Activated CD8-positive, alpha-beta T cell treated with anti-CD3 and anti-CD28 coated beads, Interleukin-2, amount 10 ng/mL, durations not matched to agents 7 days and 5 days (primary cell): ENCODE results near the gene RELT. TPM values are rescaled to one million over a fixed set of nuclear protein-coding genes. Genes with fewer than 3 reads are reported as not detected.

Experiments
- ATAC-seq: fragments of 150-1000 bp; cut with Tn5 transposase; one replicate; pipeline ENCODE4 v1.10.0; 2021; ENCODE audit warnings: moderate library complexity
- CTCF ChIA-PET: fragments of 350-600 bp; sonication (Branson Sonifier 250); formaldehyde crosslinking; loops from one replicate; lab custom pipeline; 2021; ENCODE audit warnings: antibody characterized with exemption; lab: Charles Lee
- POLR2A ChIA-PET: fragments of 350-600 bp; sonication (Branson Sonifier 250); formaldehyde crosslinking; loops from one replicate; lab custom pipeline; 2021; ENCODE audit warnings: antibody characterized with exemption; lab: Charles Lee
- DNase-seq: peaks from one replicate; pipeline ENCODE4 v3.0.0-alpha.2; 2020
- H3K27ac Mint-ChIP-seq: one replicate; pipeline ENCODE4 v1.8.0; 2021; ENCODE audit warnings: mild to moderate bottlenecking, mixed read lengths
- H3K27me3 Mint-ChIP-seq: one replicate; pipeline ENCODE4 v1.8.0; 2021; ENCODE audit warnings: low read depth, mixed read lengths
- H3K36me3 Mint-ChIP-seq: one replicate; pipeline ENCODE4 v1.8.0; 2021; ENCODE audit warnings: low read depth, mixed read lengths
- H3K4me1 Mint-ChIP-seq: one replicate; pipeline ENCODE4 v1.8.0; 2021; ENCODE audit warnings: low read depth, mixed read lengths
- H3K4me3 Mint-ChIP-seq: one replicate; pipeline ENCODE4 v1.8.0; 2021; ENCODE audit warnings: mild to moderate bottlenecking, mixed read lengths
- H3K9me3 Mint-ChIP-seq: one replicate; pipeline ENCODE4 v1.8.0; 2022; ENCODE audit warnings: mixed read lengths; ENCODE audit not compliant: insufficient read depth
- total RNA-seq, 2 experiments: library from RNA; stranded (reverse); gene quantifications; one replicate each; pipeline ENCODE4 v1.2.3, GENCODE V29; 2021

Gene RELT
- total RNA-seq, 2 experiments from 2014 or later = 28.6 to 33.2 TPM

DNA sequence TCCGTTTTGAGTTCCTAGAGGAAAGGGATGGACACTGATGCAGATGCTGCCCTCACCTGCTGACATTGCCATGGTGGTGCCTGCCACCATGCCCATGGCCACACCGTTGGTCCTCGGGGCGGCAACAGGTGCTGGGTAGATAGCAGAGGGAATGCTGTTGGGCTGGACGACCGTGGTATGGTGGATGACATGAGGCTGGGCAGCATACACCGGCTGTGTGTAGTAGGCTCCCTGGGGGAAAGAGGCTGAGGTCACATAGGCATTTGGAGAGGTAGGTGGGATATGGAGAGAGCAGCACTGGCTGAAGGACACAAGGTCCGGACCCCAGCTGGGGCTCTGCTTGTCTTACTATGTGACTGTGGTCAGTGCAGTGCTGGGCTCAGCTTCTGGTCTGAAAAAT lies 33.2 kb downstream of the RELT start:
- peaks cover 37% of the 10 kb centered on the region for H3K36me3 Mint-ChIP-seq
- POLR2A ChIA-PET = no interaction called here

DNA sequence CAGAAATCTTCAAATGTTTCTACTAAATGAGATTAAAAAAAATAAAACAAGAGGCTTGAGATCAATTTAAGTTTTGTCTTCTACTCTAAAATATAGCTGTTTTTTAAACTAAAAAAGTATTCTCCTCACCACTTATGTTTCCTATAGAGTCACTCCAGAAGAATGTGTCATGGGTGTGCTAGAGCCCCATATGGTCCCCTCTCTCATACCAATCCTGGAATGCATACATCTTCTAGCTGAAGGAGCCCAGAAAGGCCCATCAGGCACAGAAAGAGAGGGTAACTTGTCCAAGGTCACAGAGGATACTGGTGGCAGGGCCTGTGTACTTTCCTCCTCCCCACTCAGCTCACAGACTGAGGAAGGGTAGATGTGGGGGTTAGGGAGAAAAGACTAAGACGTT lies 34.4 kb downstream of the RELT start:
- ATAC-seq = no peak
- DNase-seq = no peak
- H3K4me1 Mint-ChIP-seq = peaks cover 12% of the 10 kb centered on the region
- CTCF ChIA-PET = interaction anchor here (0.8 to 2.3 kb wide), 5 partner anchors 12 to 215 kb away, joined by 3 to 6 read pairs (median 4); no protein-coding TSS in a partner anchor
- no peaks in the 10 kb centered on the region for H3K9me3 Mint-ChIP-seq
- H3K4me3 Mint-ChIP-seq = no peak overlapping the region
- H3K36me3 Mint-ChIP-seq = peaks cover 30% of the 10 kb centered on the region
- H3K27ac Mint-ChIP-seq = no peak overlapping the region
- no peaks in the 10 kb centered on the region for H3K27me3 Mint-ChIP-seq
- POLR2A ChIA-PET = interaction anchor here (0.7 to 1.2 kb wide), 2 partner anchors 9 to 72 kb away, joined by 5 read pairs; no protein-coding TSS in a partner anchor

More for the DNA sequence above, 33.2 kb downstream of the RELT start:
- H3K9me3 Mint-ChIP-seq = no peaks in the 10 kb centered on the region
- H3K27ac Mint-ChIP-seq = no peak overlapping the region
- H3K4me3 Mint-ChIP-seq = no peak overlapping the region
- no peaks in the 10 kb centered on the region for H3K27me3 Mint-ChIP-seq
- no peak for ATAC-seq
- DNase-seq = no peak
- peaks cover 3% of the 10 kb centered on the region for H3K4me1 Mint-ChIP-seq
- CTCF ChIA-PET = interaction anchor here (1.0 kb wide), 1 partner anchor 216 kb away, joined by 3 read pairs; no protein-coding TSS in a partner anchor

DNA sequence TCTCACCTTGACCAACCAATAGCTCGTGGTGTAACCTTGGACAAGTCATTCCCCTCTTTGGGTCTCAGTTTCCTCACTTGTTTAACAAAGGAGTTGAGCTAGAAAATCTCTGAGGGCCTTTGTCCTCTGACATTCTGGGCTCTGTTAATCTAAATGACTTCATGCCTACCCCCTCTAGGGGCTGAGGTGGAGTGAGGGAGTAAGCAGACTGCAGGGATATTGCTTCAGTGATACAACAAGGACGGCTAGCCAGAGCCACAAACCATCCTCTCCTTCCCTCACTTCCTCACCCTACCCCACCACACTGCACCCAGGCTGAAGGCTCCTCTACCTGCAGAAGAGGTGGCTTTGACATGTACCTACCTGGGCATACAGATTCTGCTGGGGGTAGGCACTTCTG lies 34.8 kb downstream of the RELT start:
- ATAC-seq = no peak
- Mint-ChIP-seq H3K27me3 (no peaks in the 10 kb centered on the region), H3K4me3 (no peak overlapping the region), H3K9me3 (no peaks in the 10 kb centered on the region), H3K4me1 (peaks cover 12% of the 10 kb centered on the region), H3K27ac (peak overlapping the region; percentile 10), H3K36me3 (peaks cover 30% of the 10 kb centered on the region)
- CTCF ChIA-PET = interaction anchor here (1.4 to 2.3 kb wide), 3 partner anchors 18 to 215 kb away, joined by 4 to 6 read pairs (median 6); no protein-coding TSS in a partner anchor
- POLR2A ChIA-PET = interaction anchor here (0.7 to 1.2 kb wide), 2 partner anchors 10 to 72 kb away, joined by 5 read pairs; no protein-coding TSS in a partner anchor
- DNase-seq = no peak

DNA sequence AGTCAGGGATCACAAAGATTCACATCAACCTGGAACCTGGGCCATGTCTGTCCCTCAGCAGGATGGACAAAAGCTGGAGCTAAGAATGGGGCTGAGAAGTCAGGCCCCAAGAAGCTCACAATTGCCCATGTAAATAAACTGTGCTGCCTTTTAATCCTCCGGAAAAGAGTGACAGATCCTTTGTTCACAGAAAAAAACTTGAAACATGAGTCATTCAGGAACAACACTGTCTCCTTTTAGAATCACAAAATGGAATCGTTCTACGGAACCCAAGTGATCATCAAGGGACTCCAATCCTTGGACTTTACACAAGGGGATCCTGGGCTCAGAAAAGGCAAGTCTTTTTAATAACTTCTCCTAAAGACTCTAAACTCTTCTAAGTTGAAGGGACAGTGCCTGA lies 36.1 kb downstream of the RELT start:
- POLR2A ChIA-PET = no interaction called here
- Mint-ChIP-seq H3K27me3 (no peaks in the 10 kb centered on the region), H3K36me3 (peaks cover 27% of the 10 kb centered on the region), H3K4me3 (no peak overlapping the region), H3K4me1 (peaks cover 12% of the 10 kb centered on the region), H3K9me3 (no peaks in the 10 kb centered on the region), H3K27ac (no peak overlapping the region)
- CTCF ChIA-PET = interaction anchor here (1.4 to 2.3 kb wide), 3 partner anchors 19 to 248 kb away, joined by 4 to 6 read pairs (median 4); no protein-coding TSS in a partner anchor
- DNase-seq (no peak), ATAC-seq (no peak)

DNA sequence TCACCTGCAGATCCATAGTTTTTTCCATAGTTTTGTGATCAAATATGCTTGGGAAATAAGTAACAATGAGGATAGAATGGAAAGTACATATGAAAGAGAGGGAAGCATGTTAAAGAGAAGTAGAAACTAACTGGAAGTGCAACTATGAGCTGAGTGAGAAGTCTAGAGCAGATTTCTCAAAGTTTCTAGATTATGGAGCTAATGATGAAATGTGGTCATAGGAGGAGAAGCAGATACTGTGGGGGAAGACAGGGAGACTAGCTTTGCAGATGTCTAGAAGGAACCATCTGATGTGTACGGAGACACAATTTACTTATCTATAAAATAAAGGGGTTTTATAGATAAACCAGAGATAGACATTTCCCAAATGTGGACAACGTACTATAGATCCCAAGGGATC lies 37.1 kb downstream of the RELT start:
- POLR2A ChIA-PET = no interaction called here
- CTCF ChIA-PET = interaction anchor here (0.9 to 1.6 kb wide), 5 partner anchors 62 to 249 kb away, joined by 3 to 4 read pairs (median 3); no protein-coding TSS in a partner anchor
- no peak overlapping the region for H3K27ac Mint-ChIP-seq

DNA sequence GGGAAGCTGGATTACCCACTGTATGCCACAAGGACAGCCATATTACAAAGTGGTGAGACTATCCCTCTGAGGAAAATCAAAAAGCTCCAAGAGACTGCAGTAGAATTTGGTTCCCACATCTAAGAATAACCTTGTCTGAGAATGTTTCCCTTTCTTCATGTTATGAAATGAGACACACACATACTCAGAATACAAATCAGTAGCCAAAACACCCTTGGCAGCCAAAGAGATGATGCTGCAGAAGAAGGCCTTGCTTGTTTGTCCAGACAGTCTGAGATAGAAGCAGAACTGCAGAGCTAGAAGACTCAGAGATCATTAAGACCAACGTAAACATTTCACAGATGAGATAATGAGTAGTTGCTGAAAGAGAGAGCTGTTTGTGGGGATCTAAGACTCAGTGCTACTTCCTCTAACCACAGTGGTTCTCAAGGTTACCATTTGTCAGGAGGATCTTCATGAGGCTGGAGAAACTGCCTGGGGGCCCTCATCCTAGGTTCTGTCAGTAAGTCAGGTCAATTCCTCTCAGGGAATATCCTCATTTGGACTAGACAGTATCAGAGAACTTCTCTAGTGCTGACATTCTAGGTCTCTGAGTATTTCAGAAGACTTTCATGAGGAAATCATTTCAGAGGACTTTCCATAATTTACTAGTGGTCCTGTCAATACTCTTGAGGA lies 38.9 kb downstream of the RELT start:
- POLR2A ChIA-PET = interaction anchor here (0.9 kb wide), 1 partner anchor 19 kb away, joined by 3 read pairs; no protein-coding TSS in a partner anchor
- no peaks in the 10 kb centered on the region for H3K9me3 Mint-ChIP-seq

More for the DNA sequence above, 37.1 kb downstream of the RELT start:
- H3K9me3 Mint-ChIP-seq = no peaks in the 10 kb centered on the region
- peaks cover 12% of the 10 kb centered on the region for H3K4me1 Mint-ChIP-seq
- H3K4me3 Mint-ChIP-seq = no peak overlapping the region
- H3K36me3 Mint-ChIP-seq = peaks cover 29% of the 10 kb centered on the region
- DNase-seq (no peak), ATAC-seq (no peak)
- no peaks in the 10 kb centered on the region for H3K27me3 Mint-ChIP-seq

DNA sequence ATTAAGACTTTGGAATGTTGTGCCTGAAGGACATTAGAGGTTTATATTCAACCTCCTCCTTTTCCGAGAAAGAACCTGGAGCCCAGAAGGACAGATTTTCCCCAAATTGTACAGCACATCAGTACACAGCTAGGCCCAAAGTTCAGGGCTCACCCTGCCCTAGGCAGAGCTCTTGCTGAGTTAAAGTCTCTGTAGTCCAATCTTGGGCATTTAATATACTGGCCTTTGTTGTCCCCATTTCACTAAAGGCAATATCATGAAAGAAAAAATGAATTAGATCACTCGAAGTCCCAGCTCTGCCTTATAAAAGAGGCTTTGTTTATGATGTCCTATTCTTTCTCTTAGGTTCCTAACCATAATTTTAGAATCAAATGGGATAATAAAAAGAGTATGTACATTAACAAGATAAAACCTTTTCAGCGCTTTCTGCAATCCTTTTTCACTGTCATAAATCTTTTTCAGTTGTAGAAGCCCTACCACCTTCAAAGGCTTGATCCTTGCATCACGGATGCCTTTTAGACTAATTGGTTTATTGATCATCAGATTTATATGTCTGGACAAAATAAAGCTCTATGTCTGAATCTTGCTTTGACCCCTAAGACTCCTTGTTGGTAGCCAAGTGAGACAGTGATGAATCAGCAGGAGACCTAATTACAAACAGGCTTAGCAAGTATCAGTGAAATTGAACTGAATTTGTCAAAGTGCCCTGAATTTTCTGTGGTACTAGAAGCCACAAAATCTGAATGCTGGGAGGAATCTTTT lies 39.8 kb downstream of the RELT start:
- ChIA-PET POLR2A (no interaction called here), CTCF (interaction anchor here (1.0 to 2.6 kb wide), 8 partner anchors 9 to 246 kb away, joined by 3 to 17 read pairs (median 6); no protein-coding TSS in a partner anchor)
- Mint-ChIP-seq H3K27me3 (no peaks in the 10 kb centered on the region), H3K36me3 (peaks cover 19% of the 10 kb centered on the region), H3K9me3 (no peaks in the 10 kb centered on the region), H3K4me1 (peaks cover 12% of the 10 kb centered on the region), H3K27ac (no peak overlapping the region), H3K4me3 (no peak overlapping the region)
- DNase-seq (no peak), ATAC-seq (no peak)

More for the DNA sequence above, 38.9 kb downstream of the RELT start:
- CTCF ChIA-PET = interaction anchor here (1.0 to 2.6 kb wide), 9 partner anchors 9 to 246 kb away, joined by 3 to 17 read pairs (median 5); no protein-coding TSS in a partner anchor
- Mint-ChIP-seq H3K4me1 (peaks cover 12% of the 10 kb centered on the region), H3K27ac (peak overlapping the region; percentile 50), H3K36me3 (peaks cover 23% of the 10 kb centered on the region), H3K4me3 (no peak overlapping the region), H3K27me3 (no peaks in the 10 kb centered on the region)
- DNase-seq (no peak), ATAC-seq (peak; percentile 47)

DNA sequence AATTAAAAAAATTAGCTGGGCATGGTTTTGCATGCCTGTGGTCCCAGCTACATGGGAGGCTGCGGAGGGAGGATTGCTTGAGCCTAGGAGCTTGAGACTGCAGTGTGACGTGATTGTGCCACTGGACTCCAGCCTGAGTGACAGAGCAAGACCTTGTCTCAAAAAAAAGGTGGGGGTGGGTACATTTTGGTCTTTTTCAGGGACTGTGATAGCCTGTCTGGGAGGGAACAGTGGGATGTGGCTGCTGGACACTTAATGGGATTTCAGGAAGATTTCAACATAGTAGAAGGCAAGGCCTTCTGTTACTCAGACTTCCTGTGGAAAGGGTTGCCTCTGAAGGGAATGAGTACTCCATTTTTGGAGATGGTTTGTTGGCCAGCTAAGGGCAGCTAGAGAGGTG lies 40.6 kb downstream of the RELT start:
- Mint-ChIP-seq H3K27ac (no peak overlapping the region), H3K9me3 (no peaks in the 10 kb centered on the region), H3K4me1 (peaks cover 12% of the 10 kb centered on the region), H3K4me3 (no peak overlapping the region), H3K36me3 (peaks cover 19% of the 10 kb centered on the region), H3K27me3 (no peaks in the 10 kb centered on the region)
- POLR2A ChIA-PET = no interaction called here
- no peak for DNase-seq
- CTCF ChIA-PET = interaction anchor here (1.1 to 2.6 kb wide), 3 partner anchors 10 to 66 kb away, joined by 3 to 17 read pairs (median 6); no protein-coding TSS in a partner anchor
- no peak for ATAC-seq

DNA sequence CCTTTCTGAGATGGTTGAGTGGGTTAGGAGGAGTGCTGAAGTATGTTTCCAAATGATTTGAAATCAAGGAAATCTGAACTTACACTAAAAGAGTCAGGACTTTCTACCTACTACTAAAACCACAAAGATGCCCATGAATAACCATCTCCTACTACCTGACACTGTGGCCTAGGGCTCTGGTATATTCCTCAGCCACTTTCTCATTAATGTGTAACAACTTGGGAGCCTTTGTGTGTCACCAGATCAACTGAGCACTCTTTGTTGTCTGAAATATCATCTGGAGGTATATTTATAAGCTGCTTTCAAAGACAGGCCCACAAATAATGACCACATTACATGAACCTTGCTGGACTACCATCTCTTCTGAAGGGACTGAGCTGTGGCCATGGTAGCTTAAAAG lies 43.9 kb downstream of the RELT start:
- ChIA-PET POLR2A (no interaction called here), CTCF (interaction anchor here (1.0 kb wide), 1 partner anchor 9 kb away, joined by 3 read pairs; no protein-coding TSS in a partner anchor)
- Mint-ChIP-seq H3K4me3 (no peak overlapping the region), H3K9me3 (no peaks in the 10 kb centered on the region), H3K36me3 (peaks cover 12% of the 10 kb centered on the region), H3K27ac (no peak overlapping the region), H3K4me1 (peaks cover 2% of the 10 kb centered on the region), H3K27me3 (no peaks in the 10 kb centered on the region)
- DNase-seq (no peak), ATAC-seq (no peak)

DNA sequence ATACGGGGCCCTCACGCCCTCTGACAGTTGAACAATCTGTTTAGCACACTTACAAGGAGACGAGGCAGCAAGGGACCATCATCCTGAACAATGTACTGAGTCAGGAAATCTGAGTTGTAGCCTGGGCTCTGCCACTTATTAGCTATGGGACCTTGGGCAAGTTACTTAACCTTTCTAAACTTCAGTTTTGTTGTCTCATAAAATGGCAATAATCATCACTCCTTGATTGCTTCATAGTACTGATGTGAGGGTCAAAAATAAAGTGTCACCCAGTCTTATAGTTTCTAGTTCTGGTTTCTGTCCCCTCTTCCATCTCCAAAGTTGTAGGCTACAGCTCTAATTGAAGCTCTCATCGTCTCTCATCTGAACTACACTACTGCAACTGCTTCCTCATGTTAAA lies 46.7 kb downstream of the RELT start:
- H3K4me3 Mint-ChIP-seq = no peak overlapping the region
- ATAC-seq (no peak), DNase-seq (no peak)
- peaks cover under 1% of the 10 kb centered on the region for H3K4me1 Mint-ChIP-seq
- no peaks in the 10 kb centered on the region for H3K9me3 Mint-ChIP-seq
- H3K27ac Mint-ChIP-seq = no peak overlapping the region
- H3K27me3 Mint-ChIP-seq = no peaks in the 10 kb centered on the region
- H3K36me3 Mint-ChIP-seq = peaks cover 6% of the 10 kb centered on the region
- POLR2A ChIA-PET = interaction anchor here (1.0 kb wide), 1 partner anchor 38 kb away, joined by 3 read pairs; no protein-coding TSS in a partner anchor
- CTCF ChIA-PET = interaction anchor here (1.1 to 1.4 kb wide), 4 partner anchors 12 to 203 kb away, joined by 3 to 5 read pairs (median 4); no protein-coding TSS in a partner anchor

DNA sequence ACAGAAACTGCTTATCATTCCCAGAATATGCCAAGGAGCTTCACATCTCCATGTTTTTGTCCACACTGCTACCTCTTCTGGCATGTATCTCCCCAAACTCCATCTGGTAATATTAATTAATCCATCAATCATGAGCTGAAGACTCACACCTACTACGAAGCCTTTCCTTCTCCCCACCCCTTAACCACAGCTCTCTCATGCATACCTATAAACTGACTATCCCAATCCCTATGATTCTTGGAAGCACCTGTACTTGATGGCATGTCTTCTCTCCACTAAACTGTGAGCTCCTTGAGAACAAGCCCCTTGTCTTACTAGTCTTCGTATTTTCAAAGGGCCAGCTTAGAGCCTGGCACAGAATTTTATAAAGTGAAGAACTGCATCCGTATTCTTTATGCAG lies 47.3 kb downstream of the RELT start:
- peaks cover under 1% of the 10 kb centered on the region for H3K36me3 Mint-ChIP-seq
- H3K9me3 Mint-ChIP-seq = no peaks in the 10 kb centered on the region
- H3K27me3 Mint-ChIP-seq = no peaks in the 10 kb centered on the region
- H3K4me3 Mint-ChIP-seq = no peak overlapping the region
- CTCF ChIA-PET = interaction anchor here (1.1 to 1.5 kb wide), 4 partner anchors 9 to 88 kb away, joined by 3 to 4 read pairs (median 3); no protein-coding TSS in a partner anchor
- peaks cover 4% of the 10 kb centered on the region for H3K4me1 Mint-ChIP-seq
- ATAC-seq = no peak
- POLR2A ChIA-PET = interaction anchor here (0.7 kb wide), 1 partner anchor 92 kb away, joined by 3 read pairs; no protein-coding TSS in a partner anchor
- no peak overlapping the region for H3K27ac Mint-ChIP-seq
- no peak for DNase-seq
